GM18499 (cell line): ENCODE results near the gene ADARB1.

Experiments
- ATAC-seq: cut with Tn5 transposase; IDR thresholded peaks from one replicate; pipeline ENCODE4 v1.9.1; 2021; ENCODE audit warnings: moderate number of reproducible peaks; ENCODE audit not compliant: insufficient read depth, unreplicated experiment

Gene ADARB1

DNA sequence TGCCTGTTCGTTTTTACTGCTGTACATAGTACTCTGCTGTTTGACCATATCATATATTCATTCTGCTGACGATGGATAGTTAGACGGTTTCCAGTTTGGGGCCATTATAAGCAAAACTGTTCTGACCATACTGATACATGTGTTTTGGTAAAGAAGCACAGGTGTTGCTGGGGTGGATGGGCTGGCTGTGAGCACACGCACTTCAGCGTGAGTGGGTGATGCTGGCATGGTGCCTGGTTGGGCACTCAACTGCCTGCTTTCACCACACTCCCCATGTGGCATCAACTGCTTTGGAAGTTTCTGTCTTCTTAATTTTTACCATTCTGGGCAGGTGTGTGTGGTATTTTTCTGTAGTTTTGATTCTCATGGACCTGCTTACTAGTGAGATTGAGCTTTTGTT lies 37.3 kb downstream of the ADARB1 start:
- ATAC-seq, result no peak

- no peak for ATAC-seq
These were observed 38.0 kb downstream of the ADARB1 start for GRCh38 chr21:45112371-45112770.

GRCh38 chr21:45113543-45113942 lies 39.2 kb downstream of the ADARB1 start:
- no peak for ATAC-seq

DNA sequence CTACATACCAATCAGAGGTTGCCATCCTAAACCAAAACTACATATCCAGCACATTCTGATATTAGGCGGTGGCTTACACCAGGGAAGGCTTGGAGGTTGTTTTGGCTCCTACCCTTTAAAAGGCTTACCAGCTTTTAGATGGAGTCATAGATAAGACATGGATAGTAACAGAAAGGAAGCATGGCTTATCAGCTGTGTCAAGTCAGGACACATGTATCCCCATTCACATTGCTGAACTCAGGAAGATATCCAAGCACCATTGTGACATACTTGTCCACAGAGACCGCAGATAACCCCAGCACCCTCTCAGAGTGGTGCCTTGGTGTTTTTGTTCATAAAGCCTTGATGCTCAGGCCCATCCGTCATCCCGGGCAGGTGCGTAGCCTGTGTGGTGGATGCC lies 39.7 kb downstream of the ADARB1 start:
- ATAC-seq, result no peak

- no peak for ATAC-seq
These were observed 40.1 kb downstream of the ADARB1 start for GRCh38 chr21:45114475-45114874.

DNA sequence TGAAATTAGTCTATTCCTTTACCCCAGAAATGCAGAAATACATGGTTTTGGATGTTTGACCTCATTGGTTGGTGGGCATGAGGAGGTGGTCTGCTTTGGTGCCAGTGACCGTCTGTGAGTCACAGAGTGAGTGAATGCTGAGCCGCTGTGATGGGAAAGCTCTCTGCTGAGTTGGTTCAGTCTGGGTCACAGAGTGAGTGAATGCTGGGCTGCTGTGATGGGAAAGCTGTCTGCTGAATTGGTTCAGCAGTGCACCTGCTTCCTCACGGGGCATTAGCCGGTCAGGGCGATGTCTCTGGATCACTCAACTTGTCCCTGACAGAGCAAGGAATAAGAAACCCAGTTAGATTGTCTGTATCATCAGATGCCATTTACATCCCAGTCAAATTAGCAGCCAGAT lies 40.8 kb downstream of the ADARB1 start:
- ATAC-seq, result no peak

DNA sequence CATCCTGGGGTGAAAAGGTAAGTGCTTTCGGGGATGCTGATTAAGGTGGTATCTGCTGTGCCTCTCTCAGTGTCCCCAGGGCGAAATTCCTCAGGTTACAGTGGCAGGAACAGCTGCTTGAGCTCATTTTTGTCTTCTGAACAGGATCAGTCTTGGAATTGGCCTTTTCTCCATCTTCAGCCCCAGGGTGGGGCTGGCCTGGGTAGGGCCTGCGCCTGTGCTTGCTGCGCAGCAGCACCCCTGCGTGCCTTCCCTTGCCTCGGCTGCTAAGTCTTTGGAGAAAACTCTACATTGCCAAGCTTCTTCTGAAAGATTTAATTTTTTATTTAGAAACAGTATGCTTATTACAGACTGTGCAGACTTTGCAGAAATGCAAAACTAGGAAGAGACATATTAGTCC lies 41.7 kb downstream of the ADARB1 start:
- ATAC-seq, result no peak

DNA sequence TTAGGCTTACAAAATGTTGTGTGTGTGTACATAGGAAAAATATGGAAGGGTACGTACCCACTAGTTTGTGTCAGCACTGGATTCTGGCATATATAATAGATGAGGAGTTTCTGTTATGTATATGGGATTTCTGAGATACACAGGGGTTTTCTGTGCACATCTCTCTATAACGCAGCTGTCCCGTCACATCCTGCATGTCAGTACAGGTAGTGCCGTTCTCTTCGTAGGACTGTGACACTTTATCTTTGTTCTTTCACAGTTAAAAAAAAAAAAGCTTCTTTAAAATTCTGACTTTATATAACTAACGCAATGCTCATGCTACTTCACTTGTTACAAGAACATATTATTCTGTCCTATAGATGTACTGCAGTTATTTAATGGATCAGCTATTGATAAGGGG lies 42.9 kb downstream of the ADARB1 start:
- no peak for ATAC-seq

DNA sequence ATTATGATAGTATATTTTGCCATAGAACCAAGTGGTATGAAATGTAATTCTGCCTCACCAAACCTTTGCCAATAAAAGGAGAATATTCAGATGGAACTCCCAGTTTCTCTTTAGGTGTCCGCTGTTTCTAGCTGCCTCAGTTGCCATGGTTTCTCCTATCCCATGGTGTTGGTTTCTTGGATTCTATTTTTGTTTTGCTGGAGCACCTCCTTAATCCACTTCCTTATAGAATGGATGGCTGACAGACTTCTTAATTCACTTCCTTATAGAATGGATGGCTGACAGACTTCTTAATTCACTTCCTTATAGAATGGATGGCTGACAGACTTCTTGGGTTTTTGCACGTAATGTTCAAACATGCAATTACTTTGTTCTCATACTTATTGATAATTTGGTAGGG lies 43.7 kb downstream of the ADARB1 start:
- ATAC-seq, result no peak

- no peak for ATAC-seq
These were observed 45.4 kb downstream of the ADARB1 start for GRCh38 chr21:45119812-45120211.

- no peak for ATAC-seq
These were observed 46.6 kb downstream of the ADARB1 start for GRCh38 chr21:45120975-45121374.

- no peak for ATAC-seq
These were observed 47.6 kb downstream of the ADARB1 start for GRCh38 chr21:45122030-45122429.

DNA sequence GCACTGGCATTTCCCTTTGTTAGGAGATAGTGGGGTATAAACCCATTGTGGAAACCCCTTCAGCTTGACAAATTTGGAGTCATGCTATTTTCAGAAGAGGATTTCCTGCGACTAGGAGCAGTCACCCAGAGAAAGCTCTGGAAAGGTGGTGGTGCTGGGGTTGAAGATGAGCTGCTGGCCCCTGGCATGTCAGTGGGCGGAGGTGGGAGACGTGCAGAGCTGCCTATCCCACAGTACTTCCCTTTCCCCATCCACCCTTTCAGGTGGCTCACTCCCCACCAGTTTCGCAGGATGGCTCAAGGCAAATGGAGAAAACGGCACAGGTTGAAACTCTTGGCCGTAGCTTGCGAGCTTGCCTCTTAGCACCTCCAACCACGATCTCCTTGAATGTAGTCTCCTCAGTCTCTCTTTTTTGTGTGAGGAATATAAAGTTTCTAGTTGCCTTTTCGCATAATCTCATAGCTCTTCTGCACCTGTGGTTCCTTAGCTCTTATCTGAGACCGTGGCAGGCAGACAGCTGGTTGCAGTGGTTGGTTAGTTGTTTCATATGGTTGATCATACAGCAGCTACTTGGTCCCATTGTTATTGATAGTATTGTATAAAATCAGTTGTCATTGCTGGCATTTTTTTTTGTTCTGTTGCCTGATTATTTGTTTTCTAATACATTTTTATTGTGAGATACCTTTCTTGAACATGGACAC lies 48.2 kb downstream of the ADARB1 start:
- ATAC-seq, result no peak

DNA sequence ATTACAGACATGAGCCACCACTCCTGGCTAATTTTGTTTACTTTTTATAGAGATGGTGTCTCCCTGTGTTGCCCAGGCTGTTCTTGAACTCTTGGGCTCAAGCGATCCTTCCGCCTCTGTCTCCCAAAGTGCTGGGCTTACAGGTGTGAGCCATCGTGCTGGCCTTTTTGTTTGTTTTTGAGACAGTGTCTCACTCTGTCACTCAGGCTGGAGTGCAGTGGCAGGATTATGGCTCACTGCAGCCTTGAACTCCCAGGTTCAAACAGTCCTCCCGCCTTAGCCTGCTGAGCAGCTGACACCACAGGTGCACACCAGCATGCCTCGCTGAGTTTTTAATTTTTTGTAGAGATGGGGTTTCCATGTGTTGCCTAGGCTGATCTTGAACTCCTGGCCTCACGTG lies 49.1 kb downstream of the ADARB1 start:
- ATAC-seq, result no peak

DNA sequence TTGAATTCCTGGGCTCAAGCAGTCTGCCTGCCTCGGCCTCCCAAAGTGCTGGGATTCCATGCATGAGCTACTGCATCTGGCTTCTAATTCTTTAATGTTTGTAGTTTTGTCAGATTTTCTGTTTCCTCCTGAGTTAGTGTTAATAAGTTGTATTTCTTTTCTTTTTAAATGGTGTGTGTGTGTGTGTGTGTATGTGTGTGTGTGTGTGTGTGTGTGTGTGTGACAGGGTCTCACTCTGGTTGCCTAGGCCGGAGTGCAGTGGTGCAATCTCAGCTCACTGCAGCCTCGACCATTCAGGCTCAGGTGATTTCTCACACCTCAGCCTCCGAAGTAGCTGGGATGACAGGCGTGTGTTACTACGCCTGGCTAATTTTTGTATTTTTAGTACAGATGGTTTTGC lies 50.2 kb downstream of the ADARB1 start:
- no peak for ATAC-seq

DNA sequence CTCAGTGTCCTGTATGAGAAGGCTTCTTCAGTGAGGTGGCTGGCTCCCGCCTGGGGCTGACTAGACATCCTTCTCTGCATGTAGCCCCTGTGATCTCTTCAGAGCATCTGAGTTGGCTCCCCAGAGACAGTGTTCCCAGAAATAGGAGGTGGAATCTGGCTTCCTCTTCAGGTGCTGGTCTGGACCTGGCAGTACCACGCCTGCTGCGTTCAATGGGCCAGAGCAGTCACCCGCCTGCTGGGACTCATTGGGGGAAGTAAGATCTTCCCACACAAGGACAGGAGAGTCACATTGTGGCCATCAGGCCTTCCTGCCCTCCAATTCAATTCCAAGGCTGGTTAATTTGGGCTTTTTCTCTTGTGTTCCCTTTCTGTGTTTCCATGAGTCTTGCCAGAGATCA lies 51.0 kb downstream of the ADARB1 start:
- no peak for ATAC-seq

- no peak for ATAC-seq
These were observed 51.8 kb downstream of the ADARB1 start for GRCh38 chr21:45126204-45126626.

DNA sequence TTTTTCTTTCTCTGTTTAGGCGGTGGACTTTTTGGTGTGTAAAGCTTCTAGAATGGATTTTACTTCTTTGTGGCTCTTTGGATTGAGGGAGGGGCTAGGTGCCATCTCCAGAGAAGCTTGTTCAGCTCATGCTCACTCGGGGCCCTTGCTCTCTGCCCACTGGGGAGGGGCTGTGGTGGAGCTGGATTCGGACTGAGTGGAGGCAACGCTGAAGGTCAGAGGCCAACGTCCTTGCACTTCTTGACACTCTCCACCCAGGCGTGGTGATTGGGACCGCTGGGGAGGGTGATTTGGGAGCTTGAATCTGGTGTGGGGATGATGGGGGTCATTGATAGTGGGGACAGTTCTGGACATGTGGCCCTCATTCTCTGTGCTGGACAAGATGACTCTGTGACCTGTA lies 52.6 kb downstream of the ADARB1 start:
- no peak for ATAC-seq

- ATAC-seq, result no peak
These were observed 53.6 kb downstream of the ADARB1 start for GRCh38 chr21:45127937-45128336.

GRCh38 chr21:45128613-45129188 lies 54.3 kb downstream of the ADARB1 start:
- ATAC-seq, result no peak

DNA sequence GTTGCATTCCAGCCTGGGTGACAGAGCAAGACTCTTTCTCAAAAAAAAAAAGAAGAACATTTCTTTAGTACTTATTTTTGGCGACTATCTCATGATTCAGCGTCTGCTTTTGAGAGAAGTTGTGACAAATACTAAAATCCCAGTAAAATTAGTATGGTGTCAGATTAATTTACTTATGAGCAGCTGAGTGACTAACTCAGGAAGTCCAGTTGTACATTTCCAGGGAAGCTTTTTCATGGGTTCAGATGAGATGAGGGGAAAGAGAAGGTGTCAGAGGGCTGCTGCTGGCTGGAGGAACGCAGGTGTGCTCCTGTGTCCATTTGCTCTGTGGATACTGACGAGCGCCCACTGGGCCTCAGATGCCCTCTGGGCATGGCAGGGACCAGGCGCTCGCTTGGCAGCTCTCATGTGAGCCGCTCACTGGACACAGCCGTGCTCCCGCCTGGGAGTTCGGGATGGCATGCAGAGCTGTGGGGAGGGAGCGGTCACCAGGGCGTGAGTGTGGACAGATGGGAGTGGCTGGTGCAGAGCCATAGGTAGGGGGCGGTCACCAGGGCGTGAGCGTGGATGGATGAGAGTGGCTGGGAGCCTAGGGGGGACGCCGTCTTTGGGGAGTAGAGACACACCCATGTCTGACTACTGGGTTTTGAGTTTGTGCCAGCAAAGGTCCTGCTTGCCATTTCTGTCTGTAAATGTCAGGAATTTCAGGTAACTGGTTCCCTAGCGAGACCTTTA lies 55.0 kb downstream of the ADARB1 start:
- ATAC-seq, result no peak

GRCh38 chr21:45130324-45130774 lies 56.0 kb downstream of the ADARB1 start:
- no peak for ATAC-seq
